A549 (cell line): ENCODE results near the gene ACBD4.

Experiments
- ATOH8 ChIP-seq: fragments of 250-450 bp; sonication (Bioruptor Pico); IDR thresholded peaks from 2 replicates; pipeline ENCODE4 v1.5.0; 2020; ENCODE audit warnings: low read depth, mild to moderate bottlenecking, moderate library complexity
- CEBPB ChIP-seq, 2 experiments: fragments of >200 bp in 1 of 2; sonication (Bioruptor Twin) in 1 of 2; formaldehyde crosslinking in 1 of 2; IDR thresholded peaks; 2 replicates each; pipeline ENCODE4 v1.6.1; 2012 to 2016
- CTCF ChIP-seq: fragments of >200 bp; sonication (Bioruptor Twin); formaldehyde crosslinking; IDR thresholded peaks from 3 replicates; pipeline ENCODE4 v1.5.1; 2016
- EP300 ChIP-seq, 2 experiments: fragments of >200 bp; sonication (Bioruptor Twin); formaldehyde crosslinking; IDR thresholded peaks; 2 replicates in 1 of 2; 3 replicates in 1 of 2; pipeline ENCODE4 v1.6.1; 2016 to 2017
- JUN ChIP-seq, 2 experiments: fragments of >200 bp; sonication (Bioruptor Twin); formaldehyde crosslinking; IDR thresholded peaks; 2 replicates in 1 of 2; 3 replicates in 1 of 2; pipeline ENCODE4 v1.6.1; 2016 to 2017
- JUNB ChIP-seq: fragments of >200 bp; sonication (Bioruptor Twin); formaldehyde crosslinking; IDR thresholded peaks from 2 replicates; pipeline ENCODE4 v1.6.1; 2016
- MAX ChIP-seq: IDR thresholded peaks from 2 replicates; pipeline ENCODE4 v1.6.1; 2012
- NR3C1 ChIP-seq: fragments of >200 bp; sonication (Bioruptor Twin); formaldehyde crosslinking; IDR thresholded peaks from 3 replicates; pipeline ENCODE4 v1.6.1; 2017
- POLR2A ChIP-seq: IDR thresholded peaks from 2 replicates; pipeline ENCODE4 v1.6.1; 2012; ENCODE audit warnings: mild to moderate bottlenecking, low read length
- RAD21 ChIP-seq, 2 experiments: fragments of >200 bp in 1 of 2; sonication (Bioruptor Twin) in 1 of 2; formaldehyde crosslinking in 1 of 2; IDR thresholded peaks in 1 of 2; conservative IDR thresholded peaks in 1 of 2; 2 replicates in 1 of 2; 3 replicates in 1 of 2; pipeline ENCODE4 v1.6.1; 2012 to 2018; ENCODE audit warnings: inconsistent platforms in 1 of 2
- RARB ChIP-seq: fragments of 250-450 bp; sonication (Bioruptor Pico); IDR thresholded peaks from 2 replicates; pipeline ENCODE4 v1.8.0; 2021; ENCODE audit warnings: mild to moderate bottlenecking, moderate library complexity
- SMC3 ChIP-seq: fragments of >200 bp; sonication (Bioruptor Twin); formaldehyde crosslinking; IDR thresholded peaks from 3 replicates; pipeline ENCODE4 v1.6.1; 2018; ENCODE audit warnings: inconsistent platforms

GRCh38 chr17:45146592-45146889 lies 11.1 kb downstream of the ACBD4 start:
- TF ChIP-seq JUNB (no peak), JUN (IDR thresholded peaks at IDR 0.05) (no peak), EP300 (IDR thresholded peaks at IDR 0.05) (no peak), CTCF (no peak), SMC3 (no peak), MAX (no peak), ATOH8 (CRISPR knock-in tag) (no peak), CEBPB (IDR thresholded peaks at IDR 0.05) (no peak), NR3C1 (no peak), RAD21 (conservative IDR thresholded peaks at IDR 0.05 in 1 of 2, IDR thresholded peaks at IDR 0.05 in 1 of 2) (no peak), RARB (no peak), POLR2A (no peak)
